DMS79 treated with DMSO at 0.1 percent for 48 hours (cell line): Measurements from ENCODE around the gene KCTD16.

Experiments used
- DNase-seq: peaks from one replicate; lab custom pipeline; 2025; lab: John Stamatoyannopoulos, UW

KCTD16 gene

GRCh38 chr5:144170276-144171024 lies at the start of gene KCTD16, which contains the start of gene YIPF5:
Gene KCTD16 (plus strand): TSS chr5:144170873.
Gene YIPF5 (minus strand): TSS chr5:144170659. CDS start chr5:144169955, 704 bp downstream.
- peak; percentile 83 for DNase-seq

DNA sequence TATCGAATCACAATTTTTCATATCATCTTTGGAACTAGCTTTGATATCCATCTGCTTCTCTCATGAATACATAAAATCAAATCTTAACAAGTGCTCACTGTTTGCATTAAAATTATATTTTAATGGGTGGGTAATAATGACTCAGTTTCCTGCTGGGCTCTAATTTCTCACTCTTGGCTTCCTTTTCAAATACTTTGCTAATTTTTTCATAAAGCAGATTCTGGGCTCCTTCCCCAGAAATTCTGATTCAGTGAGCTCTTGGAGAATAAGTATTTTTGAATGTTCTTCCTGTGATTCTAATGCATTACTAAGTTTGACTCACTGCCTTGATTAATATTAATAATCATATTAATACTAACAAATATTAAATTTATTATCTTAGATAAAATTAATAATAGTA lies 49.1 kb upstream of the KCTD16 start:
- DNase-seq, result no peak

GRCh38 chr5:144122081-144122480 lies 48.6 kb upstream of the KCTD16 start:
- no peak for DNase-seq

- no peak for DNase-seq
These were observed 48.0 kb upstream of the KCTD16 start for GRCh38 chr5:144122641-144123040.

GRCh38 chr5:144125163-144125726 lies 45.4 kb upstream of the KCTD16 start:
- DNase-seq, result no peak

DNA sequence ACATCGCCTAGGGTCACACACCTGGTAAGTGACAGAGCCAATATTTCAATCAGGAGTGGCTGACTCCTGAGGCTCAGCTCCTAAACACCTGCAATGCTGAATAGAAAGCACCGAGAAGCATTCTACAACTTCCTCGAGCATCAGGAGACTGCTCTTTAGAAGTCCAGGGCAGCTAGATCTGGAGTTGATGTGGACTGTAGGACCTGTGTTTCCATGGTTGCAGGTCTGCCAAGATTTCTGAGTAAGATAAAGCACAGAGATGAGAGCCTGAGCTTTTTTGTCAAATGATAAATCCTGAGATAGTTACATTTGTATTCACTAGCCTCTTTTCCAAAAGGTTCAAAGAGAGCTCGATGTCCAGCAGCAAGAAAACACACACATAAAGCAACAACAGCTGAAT lies 44.0 kb upstream of the KCTD16 start:
- DNase-seq, result no peak

- DNase-seq, result no peak
These were observed 41.8 kb upstream of the KCTD16 start for GRCh38 chr5:144128844-144129243.

DNA sequence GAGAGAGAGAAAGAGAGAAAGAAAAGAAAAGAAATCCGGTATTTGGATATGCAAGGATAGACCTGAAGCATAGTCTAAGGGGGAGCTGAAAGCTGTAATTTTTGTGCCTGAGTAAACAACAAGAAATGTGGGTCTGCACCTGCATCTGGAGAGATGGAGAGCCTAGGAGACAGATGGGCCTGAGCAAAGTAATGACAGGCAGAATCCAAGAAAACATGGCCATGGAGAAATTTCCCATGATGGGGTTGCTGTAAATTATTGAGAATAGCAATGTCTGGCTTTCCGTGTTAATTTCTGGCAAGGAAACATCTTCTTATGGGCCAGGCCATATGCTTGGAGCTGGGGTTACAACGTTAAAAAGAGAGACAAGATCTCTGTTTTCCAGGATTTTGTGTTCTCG lies 40.4 kb upstream of the KCTD16 start:
- DNase-seq, result no peak

GRCh38 chr5:144131261-144131660 lies 39.4 kb upstream of the KCTD16 start:
- DNase-seq, result no peak

GRCh38 chr5:144133050-144133633 lies 37.5 kb upstream of the KCTD16 start:
- DNase-seq, result no peak

GRCh38 chr5:144134194-144134826 lies 36.4 kb upstream of the KCTD16 start:
- DNase-seq, result no peak

GRCh38 chr5:144135113-144135762 lies 35.4 kb upstream of the KCTD16 start:
- no peak for DNase-seq

DNA sequence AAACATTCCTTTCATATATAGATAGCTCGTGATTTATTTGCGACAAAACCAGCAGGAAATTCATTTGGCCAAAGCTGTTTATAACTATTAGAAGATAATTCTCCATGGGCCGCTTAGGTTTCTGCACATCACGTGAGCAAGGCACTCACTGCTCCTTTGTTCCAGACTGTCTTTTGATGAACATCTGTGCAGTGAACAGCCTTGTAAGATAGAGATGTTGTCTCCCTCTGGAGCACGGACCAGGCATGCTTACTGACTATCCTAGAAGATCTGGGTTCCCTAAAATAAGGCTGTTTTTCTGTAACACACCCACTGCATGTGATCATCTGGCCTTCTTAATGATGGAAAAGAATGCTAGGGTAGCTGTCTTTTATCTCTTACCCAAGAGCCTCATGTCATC lies 31.1 kb upstream of the KCTD16 start:
- DNase-seq, result no peak

GRCh38 chr5:144141585-144141984 lies 29.1 kb upstream of the KCTD16 start:
- DNase-seq, result no peak

DNA sequence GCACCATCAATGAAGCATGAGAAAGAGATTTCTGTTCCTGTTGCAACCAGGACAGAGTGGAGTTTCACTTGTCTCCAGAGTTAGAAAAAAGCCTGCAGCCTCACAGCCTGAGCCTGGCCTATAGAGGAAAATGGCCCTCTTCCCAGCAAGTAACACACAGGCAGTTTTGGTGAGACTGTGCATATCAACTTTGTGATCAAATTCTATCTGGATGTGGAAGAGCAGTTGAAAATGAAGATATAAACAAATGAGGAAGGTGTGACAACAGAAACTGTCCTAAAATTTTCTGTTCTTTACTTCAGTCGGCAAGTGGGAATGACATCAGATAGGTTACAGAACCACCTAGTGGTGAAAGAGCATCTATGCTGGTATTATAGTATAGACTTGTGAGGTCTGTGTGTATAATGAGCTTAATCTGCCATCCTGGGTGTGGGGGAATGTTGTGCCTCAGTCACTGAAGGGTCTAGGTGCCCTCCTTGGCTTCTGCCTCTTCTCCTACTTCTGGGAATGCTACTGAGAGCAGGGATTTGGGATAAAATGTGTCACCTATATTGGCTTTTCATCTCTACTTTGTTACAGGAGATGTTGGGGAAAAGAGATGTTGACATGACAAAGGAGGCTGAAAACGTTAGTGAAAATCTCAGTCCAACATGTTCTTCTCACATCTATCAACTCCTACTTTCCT lies 28.4 kb upstream of the KCTD16 start:
- DNase-seq, result peak; percentile 19

- DNase-seq, result no peak
These were observed 27.9 kb upstream of the KCTD16 start for GRCh38 chr5:144142824-144143162.

GRCh38 chr5:144143625-144144024 lies 27.0 kb upstream of the KCTD16 start:
- DNase-seq, result no peak

DNA sequence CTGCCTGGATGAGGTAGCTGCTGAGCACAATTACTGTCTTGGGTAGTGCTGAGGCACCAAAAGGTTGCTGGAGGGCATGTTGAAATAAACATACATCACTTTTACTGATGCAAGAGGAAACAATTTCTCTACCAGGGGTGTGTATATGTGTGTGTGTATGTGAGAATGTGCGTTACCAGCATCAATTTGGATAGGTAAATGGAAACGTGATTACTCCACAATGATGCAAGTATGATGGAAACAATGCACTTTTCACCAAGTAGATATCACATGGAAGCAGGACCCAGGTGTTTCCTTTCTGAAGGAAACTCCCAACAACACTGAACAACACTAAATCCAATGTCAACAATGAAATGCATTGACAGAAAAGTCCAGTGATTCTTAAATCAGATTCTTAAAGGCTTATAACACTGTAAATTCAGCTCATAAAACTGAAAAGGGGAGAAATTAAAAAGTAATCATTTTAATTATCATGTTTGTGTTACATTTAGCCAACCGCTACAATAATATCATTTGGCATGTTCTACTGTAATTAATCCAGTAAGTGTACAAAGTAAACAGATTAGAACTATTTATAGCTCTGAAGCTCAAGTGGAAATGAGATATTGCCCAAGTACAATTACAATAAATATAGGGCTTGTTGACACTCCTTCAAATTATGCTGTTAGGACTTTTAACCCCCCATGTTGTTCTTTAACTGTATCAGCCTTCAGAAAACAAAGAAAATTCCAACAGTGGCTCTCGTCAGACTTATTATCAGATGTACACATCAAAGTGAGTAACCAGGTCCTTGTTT lies 25.5 kb upstream of the KCTD16 start:
- no peak for DNase-seq

DNA sequence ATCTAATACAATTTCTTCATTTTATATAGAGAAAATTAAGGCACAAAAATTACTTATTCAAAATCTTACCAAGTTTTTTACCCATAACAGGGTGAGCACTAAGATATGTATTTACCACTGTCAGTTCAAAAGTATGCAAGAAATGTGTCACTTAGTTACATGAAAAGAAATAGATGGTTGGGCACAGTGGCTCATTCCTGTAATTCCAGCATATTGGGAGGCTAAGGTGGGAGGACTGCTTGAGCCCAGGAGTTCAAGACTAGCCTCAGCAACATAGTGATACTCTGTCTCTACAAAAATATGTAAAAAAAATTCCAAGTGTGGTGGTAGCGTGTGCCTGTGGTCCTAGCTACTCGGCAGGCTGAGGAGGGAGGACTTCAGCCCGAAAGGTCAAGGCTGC lies 19.6 kb upstream of the KCTD16 start:
- DNase-seq, result no peak

DNA sequence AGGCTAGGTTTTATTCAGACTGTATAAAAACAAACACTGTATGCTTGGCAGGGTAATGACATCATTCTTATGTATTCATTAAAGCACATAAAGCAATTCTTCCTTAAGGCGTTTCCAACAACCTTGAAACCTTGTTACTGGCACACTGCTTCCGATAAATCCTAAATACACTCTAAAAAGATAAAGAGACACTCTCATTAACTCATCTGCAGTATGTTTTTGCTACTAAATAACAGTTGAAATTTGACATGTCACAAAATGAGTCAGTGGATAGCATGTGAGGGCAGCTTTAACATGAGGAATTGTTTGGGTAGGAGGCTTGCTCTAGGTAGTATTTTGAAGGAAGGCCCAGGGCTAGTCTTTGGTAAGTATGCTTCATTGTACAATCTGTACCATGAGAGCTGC lies 13.9 kb upstream of the KCTD16 start:
- DNase-seq, result no peak

- DNase-seq, result no peak
These were observed 8.0 kb upstream of the KCTD16 start for GRCh38 chr5:144162686-144163085.
